Type B pancreatic cell (in vitro differentiated cells): ENCODE results near the gene LHX3. TPM values are rescaled to one million over a fixed set of nuclear protein-coding genes. Genes with fewer than 3 reads are reported as not detected.

Experiments used
- DNase-seq: peaks from one replicate; pipeline ENCODE4 v3.0.0; 2021; ENCODE audit warnings: mixed read lengths; ENCODE audit not compliant: unreplicated experiment; ENCODE audit errors: extremely low spot score
- H3K27ac Mint-ChIP-seq: 2 replicates; pipeline ENCODE4 v1.8.0; 2021; ENCODE audit warnings: mild to moderate bottlenecking, mixed read lengths
- H3K27me3 Mint-ChIP-seq: 2 replicates; pipeline ENCODE4 v1.8.0; 2021; ENCODE audit warnings: mixed read lengths
- H3K36me3 Mint-ChIP-seq: 2 replicates; pipeline ENCODE4 v1.8.0; 2021; ENCODE audit warnings: mixed read lengths
- H3K4me1 Mint-ChIP-seq: one replicate; pipeline ENCODE4 v1.8.0; 2021; ENCODE audit warnings: mixed read lengths; ENCODE audit not compliant: unreplicated experiment
- H3K4me3 Mint-ChIP-seq: 2 replicates; pipeline ENCODE4 v1.8.0; 2021; ENCODE audit warnings: mild to moderate bottlenecking, mixed read lengths
- H3K9me3 Mint-ChIP-seq: 2 replicates; pipeline ENCODE4 v1.8.0; 2021; ENCODE audit warnings: mixed read lengths
- total RNA-seq: library from RNA; stranded (reverse); gene quantifications from 2 replicates; pipeline ENCODE4 v1.2.1, GENCODE V29; 2021; ENCODE audit warnings: low replicate concordance
- TF ChIP-seq, protein P1 (sequence below): fragments of 200-600 bp; sonication (generic); conservative IDR thresholded peaks from 2 replicates; pipeline ENCODE4 v1.5.0; 2021; ENCODE audit warnings: antibody characterized with exemption, mild to moderate bottlenecking

LHX3 gene
- total RNA-seq, 1 donor from 2014 or later, result 0.10 TPM

- DNase-seq, result no peak
- peaks cover 45% of the 10 kb centered on the region for H3K27me3 Mint-ChIP-seq
- TF ChIP-seq, protein P1, sequence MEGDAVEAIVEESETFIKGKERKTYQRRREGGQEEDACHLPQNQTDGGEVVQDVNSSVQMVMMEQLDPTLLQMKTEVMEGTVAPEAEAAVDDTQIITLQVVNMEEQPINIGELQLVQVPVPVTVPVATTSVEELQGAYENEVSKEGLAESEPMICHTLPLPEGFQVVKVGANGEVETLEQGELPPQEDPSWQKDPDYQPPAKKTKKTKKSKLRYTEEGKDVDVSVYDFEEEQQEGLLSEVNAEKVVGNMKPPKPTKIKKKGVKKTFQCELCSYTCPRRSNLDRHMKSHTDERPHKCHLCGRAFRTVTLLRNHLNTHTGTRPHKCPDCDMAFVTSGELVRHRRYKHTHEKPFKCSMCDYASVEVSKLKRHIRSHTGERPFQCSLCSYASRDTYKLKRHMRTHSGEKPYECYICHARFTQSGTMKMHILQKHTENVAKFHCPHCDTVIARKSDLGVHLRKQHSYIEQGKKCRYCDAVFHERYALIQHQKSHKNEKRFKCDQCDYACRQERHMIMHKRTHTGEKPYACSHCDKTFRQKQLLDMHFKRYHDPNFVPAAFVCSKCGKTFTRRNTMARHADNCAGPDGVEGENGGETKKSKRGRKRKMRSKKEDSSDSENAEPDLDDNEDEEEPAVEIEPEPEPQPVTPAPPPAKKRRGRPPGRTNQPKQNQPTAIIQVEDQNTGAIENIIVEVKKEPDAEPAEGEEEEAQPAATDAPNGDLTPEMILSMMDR, result no peak
- H3K4me1 Mint-ChIP-seq, result peaks cover 6% of the 10 kb centered on the region
- no peak overlapping the region for H3K27ac Mint-ChIP-seq
- H3K36me3 Mint-ChIP-seq, result no peaks in the 10 kb centered on the region
- H3K9me3 Mint-ChIP-seq, result no peaks in the 10 kb centered on the region
- no peak overlapping the region for H3K4me3 Mint-ChIP-seq
These were observed 19.1 kb downstream of the LHX3 start for GRCh38 chr9:136185596-136186366.

DNA sequence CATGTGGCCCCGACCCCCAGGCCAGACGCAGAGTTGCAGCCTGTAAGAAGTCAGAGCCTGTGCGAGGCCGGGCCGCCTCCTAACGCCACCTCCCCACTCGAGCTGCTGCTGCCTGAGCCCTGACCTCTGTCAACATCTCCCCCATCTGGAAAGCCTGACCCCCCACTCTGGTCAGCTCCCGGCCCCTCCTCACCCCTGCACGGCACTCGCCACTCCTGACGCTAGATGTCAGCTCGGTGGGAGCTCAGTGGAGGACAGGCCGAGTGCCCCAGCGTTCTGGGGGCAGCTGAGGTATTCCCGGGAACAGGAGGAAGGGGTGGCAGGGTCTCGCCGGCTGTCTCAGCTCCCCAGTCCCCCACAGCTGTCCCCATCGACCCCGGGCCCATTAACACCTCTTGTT lies 19.9 kb downstream of the LHX3 start:
- TF ChIP-seq, protein P1, result no peak
- H3K27ac Mint-ChIP-seq, result no peak overlapping the region
- no peak overlapping the region for H3K4me3 Mint-ChIP-seq
- H3K4me1 Mint-ChIP-seq, result peaks cover 6% of the 10 kb centered on the region
- H3K9me3 Mint-ChIP-seq, result no peaks in the 10 kb centered on the region
- no peak for DNase-seq
- peaks cover 41% of the 10 kb centered on the region for H3K27me3 Mint-ChIP-seq
- H3K36me3 Mint-ChIP-seq, result no peaks in the 10 kb centered on the region

- Mint-ChIP-seq H3K27ac (no peak overlapping the region), H3K36me3 (no peaks in the 10 kb centered on the region), H3K4me3 (no peak overlapping the region), H3K4me1 (peaks cover 6% of the 10 kb centered on the region), H3K27me3 (peaks cover 37% of the 10 kb centered on the region), H3K9me3 (no peaks in the 10 kb centered on the region)
- TF ChIP-seq, protein P1, result no peak
- no peak for DNase-seq
These were observed 22.0 kb downstream of the LHX3 start for GRCh38 chr9:136182850-136183422.

DNA sequence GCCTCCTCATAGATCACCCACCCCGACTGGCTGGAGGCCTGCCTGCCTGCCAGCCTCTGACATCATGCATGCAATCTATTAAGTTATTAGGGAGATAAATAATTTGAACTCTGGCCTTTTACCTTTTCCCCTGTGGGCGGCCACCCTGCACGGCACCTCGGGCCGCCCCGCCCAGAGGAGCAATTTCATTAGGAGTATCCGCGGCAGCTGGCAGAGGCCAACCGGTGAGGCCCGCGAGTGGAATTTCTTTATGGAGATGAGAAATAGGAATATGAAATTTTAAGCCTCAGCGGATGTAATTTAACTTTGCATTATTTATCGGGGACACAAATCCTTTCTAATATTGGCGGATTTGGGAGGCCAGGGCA lies 22.5 kb downstream of the LHX3 start:
- Mint-ChIP-seq H3K4me1 (peaks cover 6% of the 10 kb centered on the region), H3K27ac (no peak overlapping the region), H3K4me3 (no peak overlapping the region), H3K36me3 (no peaks in the 10 kb centered on the region), H3K27me3 (peaks cover 32% of the 10 kb centered on the region), H3K9me3 (no peaks in the 10 kb centered on the region)
- TF ChIP-seq, protein P1, result no peak
- DNase-seq, result no peak

DNA sequence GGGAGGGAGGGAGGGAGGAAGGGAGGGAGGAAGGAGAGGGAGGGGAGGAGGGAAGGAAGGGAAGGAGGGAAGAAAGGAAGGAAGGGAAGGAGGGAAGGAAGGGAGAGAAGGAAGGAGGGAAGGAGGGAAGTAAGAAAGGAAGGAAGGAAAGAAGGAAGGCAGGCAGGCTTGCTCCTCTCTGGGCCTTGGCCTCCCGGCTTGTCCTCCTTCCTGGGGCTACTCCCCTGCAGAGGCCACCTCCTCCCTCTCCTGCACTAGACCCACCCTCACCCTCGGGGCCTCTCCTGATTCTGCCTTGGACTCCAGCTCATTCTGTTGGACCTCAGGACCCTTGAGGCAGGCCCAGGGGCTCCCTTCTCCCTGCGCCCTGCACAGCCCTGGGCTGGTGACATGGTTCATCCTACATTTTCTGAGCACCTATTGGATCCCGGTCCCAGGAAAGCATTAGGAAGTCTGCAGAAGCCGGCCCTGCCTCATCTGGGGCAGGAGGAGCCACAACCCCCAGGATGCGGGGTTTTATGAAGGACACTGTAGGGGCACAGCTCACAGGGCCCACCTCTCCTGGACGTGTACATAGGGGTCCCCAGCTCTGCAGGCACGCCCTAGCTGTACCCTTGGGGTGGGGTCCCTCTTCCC lies 23.0 kb downstream of the LHX3 start:
- Mint-ChIP-seq H3K4me1 (peaks cover 6% of the 10 kb centered on the region), H3K36me3 (no peaks in the 10 kb centered on the region), H3K4me3 (no peak overlapping the region), H3K27me3 (peaks cover 27% of the 10 kb centered on the region), H3K9me3 (no peaks in the 10 kb centered on the region), H3K27ac (no peak overlapping the region)
- no peak for DNase-seq
- TF ChIP-seq, protein P1, result no peak
